Epithelial cell of umbilical artery (primary cell): ENCODE results near the gene TAS1R3. TPM values are rescaled to one million over a fixed set of nuclear protein-coding genes. Genes with fewer than 3 reads are reported as not detected.

Experiments
- total RNA-seq: library from RNA; depleted of rRNA; stranded (reverse); fragments of >200 nt; gene quantifications from 2 replicates; pipeline ENCODE4 v1.2.3, GENCODE V29; 2014

Gene TAS1R3
- under 0.01 and 0.30 TPM in 2 replicates for total RNA-seq

DNA sequence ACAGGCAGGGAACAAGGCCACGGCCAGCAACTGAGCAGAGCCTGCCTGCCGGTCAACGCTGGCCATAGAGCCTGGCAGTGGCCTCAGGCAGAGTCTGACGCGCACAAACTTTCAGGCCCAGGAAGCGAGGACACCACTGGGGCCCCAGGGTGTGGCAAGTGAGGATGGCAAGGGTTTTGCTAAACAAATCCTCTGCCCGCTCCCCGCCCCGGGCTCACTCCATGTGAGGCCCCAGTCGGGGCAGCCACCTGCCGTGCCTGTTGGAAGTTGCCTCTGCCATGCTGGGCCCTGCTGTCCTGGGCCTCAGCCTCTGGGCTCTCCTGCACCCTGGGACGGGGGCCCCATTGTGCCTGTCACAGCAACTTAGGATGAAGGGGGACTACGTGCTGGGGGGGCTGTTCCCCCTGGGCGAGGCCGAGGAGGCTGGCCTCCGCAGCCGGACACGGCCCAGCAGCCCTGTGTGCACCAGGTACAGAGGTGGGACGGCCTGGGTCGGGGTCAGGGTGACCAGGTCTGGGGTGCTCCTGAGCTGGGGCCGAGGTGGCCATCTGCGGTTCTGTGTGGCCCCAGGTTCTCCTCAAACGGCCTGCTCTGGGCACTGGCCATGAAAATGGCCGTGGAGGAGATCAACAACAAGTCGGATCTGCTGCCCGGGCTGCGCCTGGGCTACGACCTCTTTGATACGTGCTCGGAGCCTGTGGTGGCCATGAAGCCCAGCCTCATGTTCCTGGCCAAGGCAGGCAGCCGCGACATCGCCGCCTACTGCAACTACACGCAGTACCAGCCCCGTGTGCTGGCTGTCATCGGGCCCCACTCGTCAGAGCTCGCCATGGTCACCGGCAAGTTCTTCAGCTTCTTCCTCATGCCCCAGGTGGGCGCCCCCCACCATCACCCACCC is at the start of gene TAS1R3:
TSS of gene TAS1R3 (plus strand) at position 213 of the 898 bp plus-strand sequence. CDS start at position 279, 66 bp downstream.

GRCh38 chr1:1307923-1308755 is 22.9 kb upstream of the TAS1R3 start, which contains the start of the genes ACAP3 and PUSL1:
ACAP3 (minus strand) TSS chr1:1307930; CDS start chr1:1307815, 115 bp downstream.
PUSL1 (plus strand) TSS chr1:1308597; CDS start chr1:1308644, 47 bp downstream.

DNA sequence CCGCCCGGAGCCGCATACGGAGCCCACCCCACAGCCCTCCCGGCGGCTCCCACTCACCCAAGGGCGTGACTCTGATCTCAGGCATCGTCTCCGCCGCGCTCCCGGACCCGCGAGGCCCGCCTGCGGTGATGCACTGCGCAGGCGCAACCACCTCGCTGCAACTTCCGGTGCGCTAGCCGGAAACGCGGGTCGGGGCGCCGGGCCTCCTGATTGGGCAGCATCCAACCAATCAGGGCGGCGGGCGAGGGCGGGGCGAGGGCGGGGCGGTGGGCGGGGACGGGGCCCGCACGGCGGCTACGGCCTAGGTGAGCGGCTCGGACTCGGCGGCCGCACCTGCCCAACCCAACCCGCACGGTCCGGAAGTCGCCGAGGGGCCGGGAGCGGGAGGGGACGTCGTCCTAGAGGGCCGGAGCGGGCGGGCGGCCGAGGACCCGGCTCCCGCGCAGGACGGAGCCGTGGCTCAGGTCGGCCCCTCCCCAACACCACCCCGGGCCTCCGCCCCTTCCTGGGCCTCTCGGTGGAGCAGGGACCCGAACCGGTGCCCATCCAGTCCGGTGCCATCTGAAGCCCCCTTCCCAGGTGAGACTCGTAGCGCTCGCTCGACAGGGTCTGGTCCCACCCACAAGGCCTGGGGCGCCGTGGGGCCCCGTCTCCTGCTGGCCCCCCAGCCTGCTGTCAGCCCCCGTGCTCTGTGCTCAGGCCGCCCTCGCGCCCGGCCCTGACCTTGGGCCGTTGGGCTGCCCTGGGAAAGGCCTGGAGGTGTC is 6.4 kb upstream of the TAS1R3 start, which contains the start of the genes CPTP and INTS11:
TSS of gene CPTP (plus strand) at position 279 of the 764 bp plus-strand sequence. CDS start 2,109 bp downstream, outside the sequence.
TSS of gene INTS11 (minus strand) at position 137 of the 764 bp plus-strand sequence. CDS start at position 85, 52 bp downstream.

DNA sequence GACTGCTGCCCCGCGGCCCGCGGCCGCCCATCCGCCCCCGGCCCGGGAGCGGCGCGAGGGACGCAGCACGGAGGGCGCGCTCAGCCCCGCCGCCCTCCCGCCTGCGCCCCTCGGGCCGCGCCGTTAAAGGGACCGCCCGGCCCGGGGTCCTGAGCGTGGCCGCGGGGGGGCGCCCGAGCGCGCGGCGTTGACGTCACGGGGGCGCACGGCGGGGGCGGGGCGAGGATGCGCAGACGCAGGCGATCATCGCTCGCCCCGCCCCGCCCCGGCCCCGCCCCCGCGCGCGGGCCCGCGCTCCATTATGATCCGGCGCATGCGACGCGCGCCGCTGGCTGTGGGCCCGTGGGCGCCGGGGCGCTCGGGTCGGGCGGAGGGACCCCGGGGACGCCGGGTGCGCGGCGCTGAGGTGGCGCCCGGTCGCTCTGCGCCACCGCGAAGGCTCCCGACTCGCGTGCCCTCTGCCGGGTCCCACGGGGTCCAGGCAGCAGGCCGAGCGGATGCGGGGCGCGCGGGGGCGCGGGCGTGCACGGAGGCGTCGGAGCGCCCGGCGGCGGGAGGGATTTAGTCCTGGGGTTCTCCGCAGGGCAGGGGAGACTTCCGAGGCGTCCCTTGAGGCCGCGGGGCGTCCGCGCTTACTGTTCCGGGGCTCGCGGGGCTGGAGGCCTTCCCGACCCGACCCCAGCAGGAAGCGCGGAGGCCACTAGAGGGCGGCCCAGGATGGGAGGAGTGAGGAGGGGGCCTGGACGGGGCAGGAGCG is 18.4 kb downstream of the TAS1R3 start, which contains the start of gene DVL1:
TSS of gene DVL1 (minus strand) at position 163 of the 757 bp plus-strand sequence. CDS start 353 bp downstream, outside the sequence.

GRCh38 chr1:1358433-1359271 is 27.6 kb downstream of the TAS1R3 start, which contains the start of gene MXRA8:
MXRA8 (minus strand) TSS chr1:1358555; CDS start chr1:1358504, 51 bp downstream.

DNA sequence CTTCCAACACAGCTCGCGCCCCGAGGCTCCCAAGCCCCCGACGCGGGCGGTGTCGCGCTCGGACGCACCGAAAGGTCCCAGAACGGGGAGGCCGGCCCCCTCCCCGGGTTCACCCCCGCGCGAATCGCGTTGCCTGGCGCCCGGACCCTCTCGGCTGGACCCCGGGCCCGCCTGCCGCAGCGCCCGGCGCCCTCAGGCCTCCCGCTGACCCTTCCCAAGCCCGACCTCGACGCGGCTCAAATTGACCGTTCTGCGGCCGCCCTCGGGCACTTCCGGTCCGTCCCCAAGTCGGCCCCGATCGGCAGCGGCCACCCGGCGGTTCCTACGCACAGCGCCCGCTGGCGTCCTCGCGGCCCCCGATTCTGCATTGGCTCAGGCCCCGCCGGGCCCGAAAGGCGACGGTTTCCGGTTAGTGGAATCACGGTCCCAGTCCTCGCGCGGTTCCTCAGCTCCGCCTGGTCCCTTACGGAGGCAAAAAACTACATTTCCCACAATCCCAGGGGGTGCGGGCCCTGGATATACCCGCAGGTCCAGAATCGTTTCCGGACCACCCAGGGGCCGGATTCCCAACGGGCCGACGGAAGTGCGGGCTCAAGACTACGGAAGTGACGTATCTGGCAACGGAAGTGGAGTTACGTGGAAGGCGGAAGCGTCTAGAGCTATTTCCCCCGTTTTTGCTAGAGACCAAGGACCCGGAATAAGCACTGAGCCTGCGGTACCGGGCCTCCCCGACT is 44.0 kb downstream of the TAS1R3 start, which contains the start of gene AURKAIP1:
TSS of gene AURKAIP1 (minus strand) at position 279 of the 734 bp plus-strand sequence. CDS start 451 bp downstream, outside the sequence.

Other genes starting within 250 kb of the TAS1R3 start
- 5.2 and 5.9 TPM in 2 replicates for gene C1orf159, start 215.2 kb upstream of the TAS1R3 start, total RNA-seq
- gene TTLL10, start 157.4 kb upstream of the TAS1R3 start, total RNA-seq: not detected in 2 replicates
- gene TNFRSF18, start 124.7 kb upstream of the TAS1R3 start, total RNA-seq: not detected in 2 replicates
- 0.61 and 0.65 TPM in 2 replicates for gene TNFRSF4, start 117.1 kb upstream of the TAS1R3 start, total RNA-seq
- gene SDF4, start 99.3 kb upstream of the TAS1R3 start, total RNA-seq: 78.0 and 108 TPM in 2 replicates
- 20.8 and 35.1 TPM in 2 replicates for gene B3GALT6, start 99.0 kb upstream of the TAS1R3 start, total RNA-seq
- gene C1QTNF12, start 84.6 kb upstream of the TAS1R3 start, total RNA-seq: 0.32 and 0.76 TPM in 2 replicates
- gene UBE2J2, start 57.4 kb upstream of the TAS1R3 start, total RNA-seq: 41.3 and 52.3 TPM in 2 replicates
- gene SCNN1D, start 50.8 kb upstream of the TAS1R3 start, total RNA-seq: 0.32 and 0.46 TPM in 2 replicates
- 13.1 and 23.1 TPM in 2 replicates for gene ACAP3, start 23.4 kb upstream of the TAS1R3 start, total RNA-seq
- gene PUSL1, start 22.7 kb upstream of the TAS1R3 start, total RNA-seq: 15.5 and 17.2 TPM in 2 replicates
- gene INTS11, start 6.6 kb upstream of the TAS1R3 start, total RNA-seq: 41.3 and 52.6 TPM in 2 replicates
- 9.0 and 11.4 TPM in 2 replicates for gene CPTP, start 6.5 kb upstream of the TAS1R3 start, total RNA-seq
- gene DVL1, start 18.1 kb downstream of the TAS1R3 start, total RNA-seq: 39.2 and 48.4 TPM in 2 replicates
- 1.6 and 2.1 TPM in 2 replicates for gene MXRA8, start 27.3 kb downstream of the TAS1R3 start, total RNA-seq
- 113 and 146 TPM in 2 replicates for gene AURKAIP1, start 43.9 kb downstream of the TAS1R3 start, total RNA-seq
- gene CCNL2, start 68.1 kb downstream of the TAS1R3 start, total RNA-seq: 82.2 and 111 TPM in 2 replicates
- gene MRPL20, start 76.0 kb downstream of the TAS1R3 start, total RNA-seq: 122 and 126 TPM in 2 replicates
- under 0.01 TPM in 1 of 2 replicates, not detected in the other for gene ANKRD65, start 90.0 kb downstream of the TAS1R3 start, total RNA-seq
- gene VWA1, start 104.4 kb downstream of the TAS1R3 start, total RNA-seq: 0.91 and 1.6 TPM in 2 replicates
- gene ATAD3C, start 118.4 kb downstream of the TAS1R3 start, total RNA-seq: not detected in 2 replicates
- 28.1 and 28.3 TPM in 2 replicates for gene ATAD3B, start 140.5 kb downstream of the TAS1R3 start, total RNA-seq
- gene ATAD3A, start 180.9 kb downstream of the TAS1R3 start, total RNA-seq: 39.5 and 49.0 TPM in 2 replicates
- 2.9 and 4.1 TPM in 2 replicates for gene TMEM240, start 209.3 kb downstream of the TAS1R3 start, total RNA-seq
- gene SSU72, start 243.6 kb downstream of the TAS1R3 start, total RNA-seq: 67.0 and 82.2 TPM in 2 replicates